IMR-90 (cell line): ENCODE measurements around the gene C10orf62. TPM values are rescaled to one million over a fixed set of nuclear protein-coding genes. Genes with fewer than 3 reads are reported as not detected.

Experiments used
- ATAC-seq: fragments of 200-7000 bp; cut with Tn5 transposase; 2 replicates; pipeline ENCODE4 v1.9.1; 2020; ENCODE audit warnings: low read depth, mild to moderate bottlenecking, moderate library complexity
- BruUV-seq: library from RNA; stranded (reverse); fragments of 400-500 nt; replicated peaks from 2 replicates; lab custom pipeline; 2021; lab: Mats Ljungman, UMichigan
- CTCF ChIA-PET: fragments of 300-600 bp; formaldehyde crosslinking; extraction: SDS; loops from one replicate; lab custom pipeline; 2021; ENCODE audit warnings: antibody characterized with exemption; lab: Yijun Ruan, JAX
- POLR2A ChIA-PET: fragments of 300-600 bp; sonication (Branson Sonifier 250); formaldehyde crosslinking; loops from one replicate; lab custom pipeline; 2022; ENCODE audit warnings: antibody characterized with exemption; ENCODE audit not compliant: unreplicated experiment; lab: Charles Lee
- DNase-seq: peaks from one replicate; pipeline ENCODE4 v3.0.0; 2013
- H2AFZ ChIP-seq: replicated peaks from 2 replicates; pipeline ENCODE3; 2013; ENCODE audit warnings: low read length, mild to moderate bottlenecking; ENCODE audit not compliant: poor library complexity
- H2AK5ac ChIP-seq: 2 replicates; pipeline ENCODE4 v1.6.1; 2013; ENCODE audit warnings: low read depth, low read length, inconsistent platforms
- H2AK9ac ChIP-seq: replicated peaks from 2 replicates; pipeline ENCODE3; 2013; ENCODE audit warnings: mild to moderate bottlenecking, low read depth, low read length, moderate library complexity; ENCODE audit not compliant: poor library complexity
- H2BK120ac ChIP-seq: 2 replicates; pipeline ENCODE4 v1.6.1; 2013; ENCODE audit warnings: low read depth, low read length, inconsistent platforms
- H2BK15ac ChIP-seq: 3 replicates; pipeline ENCODE4 v1.6.1; 2013; ENCODE audit warnings: low read depth, low read length, inconsistent platforms
- H2BK20ac ChIP-seq: 2 replicates; pipeline ENCODE4 v1.6.1; 2013; ENCODE audit warnings: low read depth, mild to moderate bottlenecking, inconsistent platforms, low read length, moderate library complexity
- H2BK5ac ChIP-seq: 2 replicates; pipeline ENCODE4 v1.6.1; 2013; ENCODE audit warnings: mild to moderate bottlenecking, low read depth, low read length, inconsistent platforms; ENCODE audit not compliant: poor library complexity, severe bottlenecking
- H3K14ac ChIP-seq: replicated peaks from 2 replicates; pipeline ENCODE4 v1.6.1; 2013; ENCODE audit warnings: low read depth, low read length, inconsistent platforms
- H3K18ac ChIP-seq: 2 replicates; pipeline ENCODE4 v1.6.1; 2013; ENCODE audit warnings: low read depth, low read length, control low read depth
- H3K23ac ChIP-seq: 2 replicates; pipeline ENCODE4 v1.6.1; 2013; ENCODE audit warnings: low read depth, low read length, inconsistent platforms
- H3K27ac ChIP-seq: 2 replicates; pipeline ENCODE4 v1.5.1; 2013; ENCODE audit warnings: mild to moderate bottlenecking, control low read depth, low read length; ENCODE audit not compliant: insufficient read depth
- H3K27me3 ChIP-seq: 2 replicates; pipeline ENCODE4 v1.6.1; 2013; ENCODE audit warnings: low read length; ENCODE audit not compliant: control insufficient read depth, insufficient read depth
- H3K36me3 ChIP-seq: 2 replicates; pipeline ENCODE4 v1.6.1; 2013; ENCODE audit warnings: low read length, mixed read lengths; ENCODE audit not compliant: control insufficient read depth, insufficient read depth
- H3K4ac ChIP-seq: 2 replicates; pipeline ENCODE4 v1.6.1; 2013; ENCODE audit warnings: low read depth, low read length, inconsistent platforms
- H3K4me1 ChIP-seq: 2 replicates; pipeline ENCODE4 v1.6.1; 2013; ENCODE audit warnings: low read length, mixed read lengths; ENCODE audit not compliant: control insufficient read depth, insufficient read depth
- H3K4me2 ChIP-seq: 2 replicates; pipeline ENCODE4 v1.6.1; 2013; ENCODE audit warnings: low read depth, mild to moderate bottlenecking, control low read depth, low read length, moderate library complexity
- H3K4me3 ChIP-seq: 2 replicates; pipeline ENCODE4 v1.5.1; 2013; ENCODE audit warnings: low read depth, mild to moderate bottlenecking, control low read depth, low read length, moderate library complexity; ENCODE audit not compliant: insufficient read depth
- H3K56ac ChIP-seq: 2 replicates; pipeline ENCODE4 v1.6.1; 2013; ENCODE audit warnings: low read length, inconsistent platforms; ENCODE audit not compliant: insufficient read depth; ENCODE audit errors: extremely low read depth
- H3K79me1 ChIP-seq, 2 experiments: 2 replicates each; pipeline ENCODE4 v1.6.1; 2013; ENCODE audit warnings: low read length in 2 of 2, inconsistent platforms in 1 of 2, low read depth in 1 of 2
- H3K9ac ChIP-seq: 2 replicates; pipeline ENCODE4 v1.6.1; 2013; ENCODE audit warnings: low read depth, low read length, control low read depth
- H3K9me1 ChIP-seq: 2 replicates; pipeline ENCODE4 v1.6.1; 2013; ENCODE audit warnings: low read length, inconsistent platforms; ENCODE audit not compliant: insufficient read depth
- H3K9me3 ChIP-seq: 2 replicates; pipeline ENCODE4 v1.6.1; 2013; ENCODE audit warnings: low read length; ENCODE audit not compliant: control insufficient read depth, insufficient read depth
- H4K20me1 ChIP-seq: 2 replicates; pipeline ENCODE4 v1.6.1; 2013; ENCODE audit warnings: low read length, inconsistent platforms; ENCODE audit not compliant: insufficient read depth
- H4K5ac ChIP-seq: 2 replicates; pipeline ENCODE4 v1.6.1; 2013; ENCODE audit warnings: mild to moderate bottlenecking, low read depth, low read length, control low read depth
- H4K8ac ChIP-seq, 2 experiments: 2 replicates each; pipeline ENCODE4 v1.6.1; 2013; ENCODE audit warnings: low read depth in 2 of 2, low read length in 2 of 2, control low read depth in 1 of 2, inconsistent platforms in 1 of 2
- H4K91ac ChIP-seq: 2 replicates; pipeline ENCODE4 v1.6.1; 2013; ENCODE audit warnings: low read depth, low read length, inconsistent platforms; ENCODE audit not compliant: insufficient read depth
- BHLHE40 ChIP-seq: fragments of 150-350 bp; IDR thresholded peaks from 2 replicates; pipeline ENCODE4 v1.6.1; 2016; ENCODE audit warnings: mild to moderate bottlenecking, low read depth, low read length
- CEBPB ChIP-seq: IDR thresholded peaks from 2 replicates; pipeline ENCODE4 v1.6.1; 2012; ENCODE audit warnings: low read depth, low read length, improper control_type of control experiment
- CHD1 ChIP-seq: IDR thresholded peaks from 2 replicates; pipeline ENCODE4 v1.6.1; 2012; ENCODE audit warnings: low read depth, low read length, improper control_type of control experiment
- CTCF ChIP-seq: conservative IDR thresholded peaks from 2 replicates; pipeline ENCODE4 v1.5.1; 2012; ENCODE audit warnings: mild to moderate bottlenecking, low read depth, low read length, improper control_type of control experiment
- ELK1 ChIP-seq: fragments of 150-350 bp; IDR thresholded peaks from 2 replicates; pipeline ENCODE4 v1.6.1; 2016; ENCODE audit warnings: low read depth, mild to moderate bottlenecking, low read length, moderate library complexity, borderline replicate concordance
- FOS ChIP-seq: fragments of 150-350 bp; IDR thresholded peaks from 2 replicates; pipeline ENCODE4 v1.6.1; 2016; ENCODE audit warnings: low read depth, low read length
- MAFK ChIP-seq: IDR thresholded peaks from 2 replicates; pipeline ENCODE4 v1.6.1; 2012; ENCODE audit warnings: low read depth, low read length, improper control_type of control experiment
- MAZ ChIP-seq: IDR thresholded peaks from 2 replicates; pipeline ENCODE4 v1.6.1; 2012; ENCODE audit warnings: low read depth, mild to moderate bottlenecking, low read length, improper control_type of control experiment, moderate library complexity, borderline replicate concordance
- MXI1 ChIP-seq: IDR thresholded peaks from 2 replicates; pipeline ENCODE4 v1.6.1; 2012; ENCODE audit warnings: low read depth, mild to moderate bottlenecking, low read length, moderate library complexity, borderline replicate concordance
- NFE2L2 ChIP-seq: fragments of 150-350 bp; IDR thresholded peaks from 2 replicates; pipeline ENCODE4 v1.6.1; 2016; ENCODE audit warnings: low read depth, mild to moderate bottlenecking, low read length
- POLR2A ChIP-seq: IDR thresholded peaks from 2 replicates; pipeline ENCODE4 v1.6.1; 2012; ENCODE audit warnings: mild to moderate bottlenecking, low read depth, low read length
- RCOR1 ChIP-seq: IDR thresholded peaks from 2 replicates; pipeline ENCODE4 v1.6.1; 2012; ENCODE audit warnings: mild to moderate bottlenecking, low read length, improper control_type of control experiment; ENCODE audit not compliant: insufficient replicate concordance
- SMC3 ChIP-seq: fragments of 150-350 bp; IDR thresholded peaks from 2 replicates; pipeline ENCODE4 v1.6.1; 2016; ENCODE audit warnings: low read depth, mild to moderate bottlenecking, antibody characterized with exemption, low read length, moderate library complexity
- USF2 ChIP-seq: fragments of 150-350 bp; IDR thresholded peaks from 2 replicates; pipeline ENCODE4 v1.6.1; 2017; ENCODE audit warnings: mild to moderate bottlenecking, antibody characterized with exemption, low read length, low read depth
- WGBS, 2 experiments: methylation state at CpG; one replicate each; pipeline versions ENCODE4 v1.1.5 to v1.1.7; 2013; ENCODE audit warnings: missing lambda C conversion rate in 2 of 2; ENCODE audit not compliant: insufficient read length in 1 of 2; ENCODE audit errors: extremely low coverage in 2 of 2; 5-methylcytosine and 5-hydroxymethylcytosine counted together
- dilution Hi-C: fragments of 300-500 bp; cut with HindIII; formaldehyde crosslinking; loops from one replicate; pipeline ENCODE4 v1.14.3; 2018; ENCODE audit warnings: low sequenced_read_pairs; ENCODE audit not compliant: unreplicated experiment
- in situ Hi-C: fragments of 300-500 bp; cut with MboI; formaldehyde crosslinking; loops from 3 replicates; pipeline ENCODE4 v1.14.3; 2019; ENCODE audit warnings: low sequenced_read_pairs, inconsistent platforms, mixed read lengths
- intact Hi-C: fragments of 100-400 bp; cut with micrococcal nuclease; formaldehyde crosslinking; loops from 2 replicates; pipeline ENCODE4 v1.10.0; 2022
- polyA plus RNA-seq, 3 experiments: library from polyadenylated mRNA; depleted of rRNA; stranded (reverse); fragments of >200 nt; gene quantifications; 2 replicates each; pipeline ENCODE4 v1.2.3, GENCODE V29; 2012; ENCODE audit warnings: low replicate concordance in 1 of 3
- total RNA-seq: library from RNA; depleted of rRNA; stranded (reverse); fragments of >200 nt; gene quantifications from 2 replicates; pipeline ENCODE4 v1.2.3, GENCODE V29; 2012

The C10orf62 gene
- total and polyA plus RNA-seq, 2 of the 4 experiments (the other 2 are of a cell fraction): not detected

- Histone ChIP-seq H4K91ac (no peak overlapping the region), H4K20me1 (no peaks in the 10 kb centered on the region), H2AFZ (no peak overlapping the region), H3K27me3 (no peaks in the 10 kb centered on the region), H3K79me1 (no peaks in the 10 kb centered on the region), H2BK5ac (no peak overlapping the region), H3K9me3 (no peaks in the 10 kb centered on the region), H3K27ac (no peak overlapping the region), H2BK15ac (no peak overlapping the region), H2AK9ac (peak overlapping the region; percentile 32), H3K4me3 (no peak overlapping the region), H4K8ac (no peak overlapping the region), H3K18ac (no peak overlapping the region), H3K56ac (no peak overlapping the region), H3K14ac (no peak overlapping the region), H3K36me3 (no peaks in the 10 kb centered on the region), H3K4ac (no peak overlapping the region), H3K9me1 (peaks cover 9% of the 10 kb centered on the region; the same call in 1 of the 2 replicates), H3K23ac (no peak overlapping the region), H2BK20ac (no peak overlapping the region), H3K9ac (no peak overlapping the region), H2BK120ac (no peak overlapping the region), H3K4me1 (peaks cover 7% of the 10 kb centered on the region; the same call in 1 of the 2 replicates), H3K4me2 (no peak overlapping the region), H4K5ac (no peak overlapping the region), H2AK5ac (no peak overlapping the region)
- POLR2A ChIA-PET: no interaction called here
- intact Hi-C loops: no loop called here
- CTCF ChIA-PET: no interaction called here
- no peak for DNase-seq
- 70% methylated on average over 11 of the region's 21 CpGs; no CpG with 5 or more reads in 1 of the 2 experiments for WGBS, 2 experiments
- dilution Hi-C loops: no loop called here
- in situ Hi-C loops: no loop called here
- BruUV-seq: no TSS peak
- ATAC-seq: no peak
- TF ChIP-seq CHD1 (no peak), NFE2L2 (no peak), POLR2A (no peak), BHLHE40 (no peak), SMC3 (no peak), FOS (no peak), CEBPB (no peak), MXI1 (no peak), MAFK (no peak), USF2 (no peak), ELK1 (no peak), CTCF (no peak), MAZ (no peak), RCOR1 (no peak)
These were observed 12.0 kb downstream of the C10orf62 start for GRCh38 chr10:97601268-97602215.
